ENCODE results near the gene THADA.

DNA sequence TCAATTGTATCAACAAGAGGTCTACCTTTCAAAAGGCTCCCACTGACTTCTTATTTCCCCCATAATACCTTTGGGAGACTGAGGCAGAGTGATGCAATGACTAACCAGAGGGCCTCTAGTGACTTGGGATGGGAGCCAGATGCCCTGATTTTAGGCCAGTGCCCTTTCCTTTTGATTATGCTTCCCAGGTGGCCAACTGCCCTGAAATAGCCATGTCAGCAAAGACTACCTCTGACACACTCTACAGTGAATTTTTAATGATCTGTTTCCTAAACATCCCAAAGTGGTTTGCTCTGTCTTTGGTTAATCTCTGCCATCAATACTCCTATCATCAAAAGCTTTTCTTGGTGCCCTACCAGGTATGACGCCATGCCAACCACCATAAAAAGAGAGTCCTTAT is 303.5 kb downstream of the THADA start:
- TF ChIP-seq, protein P1, sequence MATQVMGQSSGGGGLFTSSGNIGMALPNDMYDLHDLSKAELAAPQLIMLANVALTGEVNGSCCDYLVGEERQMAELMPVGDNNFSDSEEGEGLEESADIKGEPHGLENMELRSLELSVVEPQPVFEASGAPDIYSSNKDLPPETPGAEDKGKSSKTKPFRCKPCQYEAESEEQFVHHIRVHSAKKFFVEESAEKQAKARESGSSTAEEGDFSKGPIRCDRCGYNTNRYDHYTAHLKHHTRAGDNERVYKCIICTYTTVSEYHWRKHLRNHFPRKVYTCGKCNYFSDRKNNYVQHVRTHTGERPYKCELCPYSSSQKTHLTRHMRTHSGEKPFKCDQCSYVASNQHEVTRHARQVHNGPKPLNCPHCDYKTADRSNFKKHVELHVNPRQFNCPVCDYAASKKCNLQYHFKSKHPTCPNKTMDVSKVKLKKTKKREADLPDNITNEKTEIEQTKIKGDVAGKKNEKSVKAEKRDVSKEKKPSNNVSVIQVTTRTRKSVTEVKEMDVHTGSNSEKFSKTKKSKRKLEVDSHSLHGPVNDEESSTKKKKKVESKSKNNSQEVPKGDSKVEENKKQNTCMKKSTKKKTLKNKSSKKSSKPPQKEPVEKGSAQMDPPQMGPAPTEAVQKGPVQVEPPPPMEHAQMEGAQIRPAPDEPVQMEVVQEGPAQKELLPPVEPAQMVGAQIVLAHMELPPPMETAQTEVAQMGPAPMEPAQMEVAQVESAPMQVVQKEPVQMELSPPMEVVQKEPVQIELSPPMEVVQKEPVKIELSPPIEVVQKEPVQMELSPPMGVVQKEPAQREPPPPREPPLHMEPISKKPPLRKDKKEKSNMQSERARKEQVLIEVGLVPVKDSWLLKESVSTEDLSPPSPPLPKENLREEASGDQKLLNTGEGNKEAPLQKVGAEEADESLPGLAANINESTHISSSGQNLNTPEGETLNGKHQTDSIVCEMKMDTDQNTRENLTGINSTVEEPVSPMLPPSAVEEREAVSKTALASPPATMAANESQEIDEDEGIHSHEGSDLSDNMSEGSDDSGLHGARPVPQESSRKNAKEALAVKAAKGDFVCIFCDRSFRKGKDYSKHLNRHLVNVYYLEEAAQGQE (IDR thresholded peaks at IDR 0.05; ENCODE audit: insufficient read depth in 1 of 2, low read depth in 2 of 2, low read length in 2 of 2) = no peak
- TF ChIP-seq TAF1 (IDR thresholded peaks at IDR 0.05; ENCODE audit: borderline replicate concordance, insufficient read depth, low read length) = no peak
- no peak for TF ChIP-seq POLR2AphosphoS5 (IDR thresholded peaks at IDR 0.05; ENCODE audit: low read depth, low read length)
- TF ChIP-seq SIN3A (IDR thresholded peaks at IDR 0.05; ENCODE audit: borderline replicate concordance, insufficient read depth, low read length) = no peak
- TF ChIP-seq FOXP2 (optimal IDR thresholded peaks at IDR 0.05; ENCODE audit: borderline replicate concordance, extremely low read depth, extremely low read length, insufficient read depth) = no peak
